GM23338 (cell line): ENCODE measurements around the gene CFAP77. TPM values are rescaled to one million over a fixed set of nuclear protein-coding genes. Genes with fewer than 3 reads are reported as not detected.

Experiments
- ATAC-seq: fragments of 200-7000 bp; cut with Tn5 transposase; 3 replicates; pipeline ENCODE4 v1.9.1; 2020
- DNase-seq: peaks from one replicate; pipeline ENCODE4 v3.0.0-alpha.2; 2015; ENCODE audit warnings: low spot score
- H2AFZ ChIP-seq: fragments of 200-600 bp; sonication (generic); 2 replicates; pipeline ENCODE4 v1.8.0; 2016; ENCODE audit warnings: antibody characterized with exemption, mild to moderate bottlenecking, moderate library complexity
- H3F3A ChIP-seq: fragments of 200-600 bp; sonication (generic); replicated peaks from 2 replicates; pipeline ENCODE4 v1.8.0; 2017; ENCODE audit warnings: antibody characterized with exemption, mixed run types, low read depth
- H3K27ac ChIP-seq: fragments of 200-600 bp; sonication (generic); 2 replicates; pipeline ENCODE4 v1.6.1; 2016; ENCODE audit warnings: low read depth
- H3K27me3 ChIP-seq: fragments of 200-600 bp; sonication (generic); 2 replicates; pipeline ENCODE4 v1.8.0; 2016; ENCODE audit warnings: mild to moderate bottlenecking, mixed run types, moderate library complexity; ENCODE audit not compliant: insufficient read depth
- H3K36me3 ChIP-seq: fragments of 200-600 bp; sonication (generic); 2 replicates; pipeline ENCODE4 v1.8.0; 2016; ENCODE audit warnings: mild to moderate bottlenecking; ENCODE audit not compliant: insufficient read depth
- H3K4me1 ChIP-seq: fragments of 200-600 bp; sonication (generic); 2 replicates; pipeline ENCODE4 v1.8.0; 2016; ENCODE audit warnings: mild to moderate bottlenecking, moderate library complexity; ENCODE audit not compliant: insufficient read depth
- H3K4me2 ChIP-seq: fragments of 200-600 bp; sonication (generic); 2 replicates; pipeline ENCODE4 v1.7.1; 2017; ENCODE audit warnings: mixed run types
- H3K4me3 ChIP-seq: fragments of 200-600 bp; sonication (generic); 2 replicates; pipeline ENCODE4 v1.6.1; 2016; ENCODE audit warnings: mixed run types
- H3K79me2 ChIP-seq: fragments of 200-600 bp; sonication (generic); replicated peaks from 2 replicates; pipeline ENCODE4 v1.8.0; 2017; ENCODE audit warnings: mild to moderate bottlenecking; ENCODE audit not compliant: insufficient read depth
- H3K9me2 ChIP-seq: fragments of 200-600 bp; sonication (generic); 2 replicates; pipeline ENCODE4 v1.8.0; 2017; ENCODE audit not compliant: insufficient read depth
- H4K20me1 ChIP-seq: fragments of 200-600 bp; sonication (generic); replicated peaks from 2 replicates; pipeline ENCODE4 v1.8.0; 2017; ENCODE audit warnings: mild to moderate bottlenecking; ENCODE audit not compliant: insufficient read depth
- H3K27ac Mint-ChIP-seq: 2 replicates; pipeline ENCODE4 v1.8.0; 2020; ENCODE audit warnings: inconsistent platforms, mild to moderate bottlenecking, moderate library complexity, mixed read lengths
- H3K27me3 Mint-ChIP-seq: 3 replicates; pipeline ENCODE4 v1.8.0; 2022; ENCODE audit warnings: low read depth, mild to moderate bottlenecking, moderate library complexity, mixed read lengths, inconsistent platforms; ENCODE audit not compliant: insufficient read depth, poor library complexity
- H3K36me3 Mint-ChIP-seq: 3 replicates; pipeline ENCODE4 v1.8.0; 2021; ENCODE audit warnings: low read depth, mild to moderate bottlenecking, inconsistent platforms, moderate library complexity, mixed read lengths
- H3K4me1 Mint-ChIP-seq: 3 replicates; pipeline ENCODE4 v1.8.0; 2020; ENCODE audit warnings: mild to moderate bottlenecking, inconsistent platforms, mixed read lengths
- H3K4me3 Mint-ChIP-seq: 3 replicates; pipeline ENCODE4 v1.8.0; 2021; ENCODE audit warnings: moderate library complexity, mild to moderate bottlenecking, inconsistent platforms, mixed read lengths
- H3K9me3 Mint-ChIP-seq: 3 replicates; pipeline ENCODE4 v1.8.0; 2020; ENCODE audit warnings: moderate library complexity, mild to moderate bottlenecking, inconsistent platforms, mixed read lengths
- CREB1 ChIP-seq: fragments of 250-450 bp; sonication (Bioruptor Pico); IDR thresholded peaks from 2 replicates; pipeline ENCODE4 v1.5.0; 2020; ENCODE audit warnings: low read depth, mild to moderate bottlenecking, moderate library complexity
- EZH2 ChIP-seq: fragments of 200-600 bp; sonication (generic); IDR thresholded peaks from one replicate; pipeline ENCODE4 v1.8.0; 2017; ENCODE audit warnings: antibody characterized with exemption, mild to moderate bottlenecking, low read depth; ENCODE audit not compliant: unreplicated experiment
- JUNB ChIP-seq: IDR thresholded peaks from one replicate; pipeline ENCODE4 v1.6.1; 2016; ENCODE audit warnings: antibody characterized with exemption; ENCODE audit not compliant: unreplicated experiment
- POLR2AphosphoS5 ChIP-seq: IDR thresholded peaks from 2 replicates; pipeline ENCODE4 v1.6.1; 2016; ENCODE audit warnings: antibody characterized with exemption, low read depth
- STAT1 ChIP-seq: IDR thresholded peaks from one replicate; pipeline ENCODE4 v1.6.1; 2016; ENCODE audit warnings: antibody characterized with exemption; ENCODE audit not compliant: unreplicated experiment
- ZNF114 ChIP-seq: fragments of 250-450 bp; sonication (Bioruptor Pico); IDR thresholded peaks from 2 replicates; pipeline ENCODE4 v1.5.0; 2020; ENCODE audit warnings: mild to moderate bottlenecking, moderate library complexity
- ZNF331 ChIP-seq: fragments of 250-450 bp; sonication (Bioruptor Pico); IDR thresholded peaks from 2 replicates; pipeline ENCODE4 v1.5.0; 2020; ENCODE audit warnings: low read depth, mild to moderate bottlenecking, moderate library complexity
- ZNF462 ChIP-seq: fragments of 250-450 bp; sonication (Bioruptor Pico); IDR thresholded peaks from 2 replicates; pipeline ENCODE4 v1.5.0; 2020; ENCODE audit warnings: mild to moderate bottlenecking, moderate library complexity
- polyA plus RNA-seq: library from polyadenylated mRNA; unstranded; fragments of >200 nt; fragmentation: Nextera tagmentation; extraction: Ambion mirVana; gene quantifications from 2 replicates; pipeline ENCODE4 v1.2.1, GENCODE V29; 2016
- total RNA-seq: library from RNA; depleted of rRNA; stranded (reverse); fragments of >200 nt; shearing (Covaris generic); gene quantifications from 2 replicates; pipeline ENCODE4 v1.2.3, GENCODE V29; 2014
- TF ChIP-seq, protein P1 (sequence below), 2 experiments: fragments of 200-600 bp in 1 of 2; sonication (generic) in 1 of 2; conservative IDR thresholded peaks; 2 replicates each; pipeline versions ENCODE4 v1.5.1 to v1.6.1; 2016 to 2017; ENCODE audit warnings: antibody characterized with exemption in 2 of 2, low read depth in 2 of 2, mild to moderate bottlenecking in 2 of 2, moderate library complexity in 1 of 2
- TF ChIP-seq, protein P2 (sequence below): IDR thresholded peaks from one replicate; pipeline ENCODE4 v1.6.1; 2018; ENCODE audit warnings: antibody characterized with exemption; ENCODE audit not compliant: unreplicated experiment
- TF ChIP-seq, protein P3 (sequence below): IDR thresholded peaks from 2 replicates; pipeline ENCODE4 v1.6.1; 2016; ENCODE audit warnings: antibody characterized with exemption

Gene CFAP77
- total and polyA plus RNA-seq, 2 experiments from 2014 or later, result 0.97 to 1.3 TPM

DNA sequence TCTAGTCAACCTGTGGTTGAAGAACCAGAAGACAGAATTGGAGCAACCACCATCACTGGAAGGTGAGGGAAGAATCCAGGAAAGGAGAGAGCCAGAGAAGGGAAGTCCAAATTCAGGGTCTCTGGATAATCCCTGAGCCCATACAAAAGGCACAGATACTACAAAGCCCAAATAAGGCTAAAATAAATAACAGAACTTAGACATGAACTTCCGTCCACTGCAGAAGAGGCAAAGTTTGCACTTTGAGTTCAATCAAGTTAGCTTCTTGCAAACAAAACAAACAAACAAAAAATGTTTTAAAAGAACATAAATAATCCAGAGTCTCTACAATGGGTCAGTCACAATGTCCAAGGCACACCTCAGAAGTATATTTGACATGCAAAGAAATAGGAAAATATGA, 21.0 kb downstream of the CFAP77 start (continued):
- no peak for TF ChIP-seq STAT1
- TF ChIP-seq POLR2AphosphoS5, result no peak
- TF ChIP-seq EZH2, result no peak
- TF ChIP-seq, protein P1, sequence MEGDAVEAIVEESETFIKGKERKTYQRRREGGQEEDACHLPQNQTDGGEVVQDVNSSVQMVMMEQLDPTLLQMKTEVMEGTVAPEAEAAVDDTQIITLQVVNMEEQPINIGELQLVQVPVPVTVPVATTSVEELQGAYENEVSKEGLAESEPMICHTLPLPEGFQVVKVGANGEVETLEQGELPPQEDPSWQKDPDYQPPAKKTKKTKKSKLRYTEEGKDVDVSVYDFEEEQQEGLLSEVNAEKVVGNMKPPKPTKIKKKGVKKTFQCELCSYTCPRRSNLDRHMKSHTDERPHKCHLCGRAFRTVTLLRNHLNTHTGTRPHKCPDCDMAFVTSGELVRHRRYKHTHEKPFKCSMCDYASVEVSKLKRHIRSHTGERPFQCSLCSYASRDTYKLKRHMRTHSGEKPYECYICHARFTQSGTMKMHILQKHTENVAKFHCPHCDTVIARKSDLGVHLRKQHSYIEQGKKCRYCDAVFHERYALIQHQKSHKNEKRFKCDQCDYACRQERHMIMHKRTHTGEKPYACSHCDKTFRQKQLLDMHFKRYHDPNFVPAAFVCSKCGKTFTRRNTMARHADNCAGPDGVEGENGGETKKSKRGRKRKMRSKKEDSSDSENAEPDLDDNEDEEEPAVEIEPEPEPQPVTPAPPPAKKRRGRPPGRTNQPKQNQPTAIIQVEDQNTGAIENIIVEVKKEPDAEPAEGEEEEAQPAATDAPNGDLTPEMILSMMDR (conservative IDR thresholded peaks at IDR 0.05; ENCODE audit: low read depth in 2 of 2), result no peak
- TF ChIP-seq, protein P2, sequence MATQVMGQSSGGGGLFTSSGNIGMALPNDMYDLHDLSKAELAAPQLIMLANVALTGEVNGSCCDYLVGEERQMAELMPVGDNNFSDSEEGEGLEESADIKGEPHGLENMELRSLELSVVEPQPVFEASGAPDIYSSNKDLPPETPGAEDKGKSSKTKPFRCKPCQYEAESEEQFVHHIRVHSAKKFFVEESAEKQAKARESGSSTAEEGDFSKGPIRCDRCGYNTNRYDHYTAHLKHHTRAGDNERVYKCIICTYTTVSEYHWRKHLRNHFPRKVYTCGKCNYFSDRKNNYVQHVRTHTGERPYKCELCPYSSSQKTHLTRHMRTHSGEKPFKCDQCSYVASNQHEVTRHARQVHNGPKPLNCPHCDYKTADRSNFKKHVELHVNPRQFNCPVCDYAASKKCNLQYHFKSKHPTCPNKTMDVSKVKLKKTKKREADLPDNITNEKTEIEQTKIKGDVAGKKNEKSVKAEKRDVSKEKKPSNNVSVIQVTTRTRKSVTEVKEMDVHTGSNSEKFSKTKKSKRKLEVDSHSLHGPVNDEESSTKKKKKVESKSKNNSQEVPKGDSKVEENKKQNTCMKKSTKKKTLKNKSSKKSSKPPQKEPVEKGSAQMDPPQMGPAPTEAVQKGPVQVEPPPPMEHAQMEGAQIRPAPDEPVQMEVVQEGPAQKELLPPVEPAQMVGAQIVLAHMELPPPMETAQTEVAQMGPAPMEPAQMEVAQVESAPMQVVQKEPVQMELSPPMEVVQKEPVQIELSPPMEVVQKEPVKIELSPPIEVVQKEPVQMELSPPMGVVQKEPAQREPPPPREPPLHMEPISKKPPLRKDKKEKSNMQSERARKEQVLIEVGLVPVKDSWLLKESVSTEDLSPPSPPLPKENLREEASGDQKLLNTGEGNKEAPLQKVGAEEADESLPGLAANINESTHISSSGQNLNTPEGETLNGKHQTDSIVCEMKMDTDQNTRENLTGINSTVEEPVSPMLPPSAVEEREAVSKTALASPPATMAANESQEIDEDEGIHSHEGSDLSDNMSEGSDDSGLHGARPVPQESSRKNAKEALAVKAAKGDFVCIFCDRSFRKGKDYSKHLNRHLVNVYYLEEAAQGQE, result no peak
- TF ChIP-seq JUNB, result no peak
- TF ChIP-seq CREB1 (CRISPR knock-in tag), result no peak
- TF ChIP-seq, protein P3, sequence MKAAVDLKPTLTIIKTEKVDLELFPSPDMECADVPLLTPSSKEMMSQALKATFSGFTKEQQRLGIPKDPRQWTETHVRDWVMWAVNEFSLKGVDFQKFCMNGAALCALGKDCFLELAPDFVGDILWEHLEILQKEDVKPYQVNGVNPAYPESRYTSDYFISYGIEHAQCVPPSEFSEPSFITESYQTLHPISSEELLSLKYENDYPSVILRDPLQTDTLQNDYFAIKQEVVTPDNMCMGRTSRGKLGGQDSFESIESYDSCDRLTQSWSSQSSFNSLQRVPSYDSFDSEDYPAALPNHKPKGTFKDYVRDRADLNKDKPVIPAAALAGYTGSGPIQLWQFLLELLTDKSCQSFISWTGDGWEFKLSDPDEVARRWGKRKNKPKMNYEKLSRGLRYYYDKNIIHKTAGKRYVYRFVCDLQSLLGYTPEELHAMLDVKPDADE, result no peak
- no peak for TF ChIP-seq ZNF114
- TF ChIP-seq ZNF331 (CRISPR knock-in tag), result no peak

- Histone ChIP-seq H3K4me2 (no peak overlapping the region), H3K4me3 (no peak overlapping the region), H3K79me2 (no peaks in the 10 kb centered on the region), H3K9me2 (no peaks in the 10 kb centered on the region), H3F3A (no peaks in the 10 kb centered on the region), H4K20me1 (no peaks in the 10 kb centered on the region; the same call in 1 of the 2 replicates), H3K27me3 (no peaks in the 10 kb centered on the region), H2AFZ (peak overlapping the region; percentile 84; the same call in 1 of the 2 replicates), H3K27ac (no peak overlapping the region), H3K36me3 (no peaks in the 10 kb centered on the region), H3K4me1 (peaks cover 4% of the 10 kb centered on the region)
- H3K9me3 Mint-ChIP-seq, result no peaks in the 10 kb centered on the region
- peaks cover 17% of the 10 kb centered on the region for H3K4me1 Mint-ChIP-seq
- DNase-seq, result no peak
- TF ChIP-seq CREB1 (CRISPR knock-in tag) (no peak), STAT1 (no peak), ZNF462 (CRISPR knock-in tag) (no peak)
- no peak overlapping the region for H3K27ac Mint-ChIP-seq
- H3K36me3 Mint-ChIP-seq, result no peaks in the 10 kb centered on the region
- no peaks in the 10 kb centered on the region for H3K27me3 Mint-ChIP-seq
- ATAC-seq, result peak; percentile 60
- no peak overlapping the region for H3K4me3 Mint-ChIP-seq
Measured at GRCh38 chr9:132434881-132435280, 24.9 kb downstream of the CFAP77 start.
